GM12878 (cell line): ENCODE measurements around the gene FLACC1. TPM values are rescaled to one million over a fixed set of nuclear protein-coding genes. Genes with fewer than 3 reads are reported as not detected.

Experiments used
- ATAC-seq: fragments of 200-7000 bp; cut with Tn5 transposase; 3 replicates; pipeline ENCODE4 v1.9.1; 2020; ENCODE audit warnings: mild to moderate bottlenecking, moderate library complexity
- BruUV-seq: library from RNA; stranded (reverse); fragments of 400-500 nt; replicated peaks from 2 replicates; lab custom pipeline; 2021; lab: Mats Ljungman, UMichigan
- CTCF ChIA-PET: fragments of 300-600 bp; sonication (Branson Sonifier 250); formaldehyde crosslinking; extraction: SDS; loops from one replicate; lab custom pipeline; 2021; ENCODE audit warnings: inconsistent platforms; lab: Yijun Ruan, JAX
- POLR2A ChIA-PET: fragments of 350-600 bp; formaldehyde crosslinking; extraction: SDS; loops from one replicate; lab custom pipeline; 2021; ENCODE audit warnings: inconsistent platforms; lab: Charles Lee
- RAD21 ChIA-PET: fragments of 300-600 bp; sonication (Branson Sonifier 250); formaldehyde crosslinking; loops from one replicate; lab custom pipeline; 2023; ENCODE audit warnings: antibody characterized with exemption; ENCODE audit not compliant: unreplicated experiment; lab: Charles Lee
- SMC1A ChIA-PET: fragments of 300-600 bp; sonication (Branson Sonifier 250); formaldehyde crosslinking; loops from one replicate; lab custom pipeline; 2023; ENCODE audit not compliant: unreplicated experiment, uncharacterized antibody; lab: Charles Lee
- DNase-seq: peaks from one replicate; pipeline ENCODE4 v3.0.0-alpha.2; 2011; ENCODE audit warnings: low read depth, low spot score
- FAIRE-seq: peaks from 3 replicates; lab custom pipeline; 2011; peaks lifted over from hg19 to GRCh38; lab: Jason Lieb, UNC
- H2AFZ ChIP-seq: 2 replicates; pipeline ENCODE4 v1.6.0; 2011; ENCODE audit warnings: low read depth, low read length, control low read depth; ENCODE audit not compliant: control insufficient read depth
- H3K27ac ChIP-seq: 2 replicates; pipeline ENCODE4 v1.5.1; 2011; ENCODE audit warnings: control low read depth; ENCODE audit not compliant: control insufficient read depth, insufficient read depth
- H3K27me3 ChIP-seq, 2 experiments: replicated peaks in 1 of 2; 2 replicates each; pipeline versions ENCODE4 v1.6.0 to v1.6.1; 2011; ENCODE audit warnings: low read length in 1 of 2; ENCODE audit not compliant: control insufficient read depth in 2 of 2, insufficient read depth in 2 of 2
- H3K36me3 ChIP-seq, 2 experiments: 2 replicates each; pipeline ENCODE4 v1.5.1; 2011; ENCODE audit warnings: low read length in 1 of 2; ENCODE audit not compliant: control insufficient read depth in 2 of 2, insufficient read depth in 2 of 2
- H3K4me1 ChIP-seq: 2 replicates; pipeline ENCODE4 v1.6.1; 2011; ENCODE audit warnings: mild to moderate bottlenecking, low read length, moderate library complexity, mixed read lengths; ENCODE audit not compliant: control insufficient read depth, insufficient read depth
- H3K4me2 ChIP-seq: 2 replicates; pipeline ENCODE4 v1.6.0; 2011; ENCODE audit warnings: control low read depth; ENCODE audit not compliant: control insufficient read depth, insufficient read depth
- H3K4me3 ChIP-seq: fragments of 200-600 bp; sonication (generic); 2 replicates; pipeline ENCODE4 v1.5.1; 2016
- H3K79me2 ChIP-seq: 2 replicates; pipeline ENCODE4 v1.6.0; 2011; ENCODE audit warnings: low read length; ENCODE audit not compliant: control insufficient read depth, insufficient read depth
- H3K9ac ChIP-seq: 2 replicates; pipeline ENCODE4 v1.8.0; 2011; ENCODE audit warnings: low read length, control low read depth, mixed read lengths; ENCODE audit not compliant: control insufficient read depth, insufficient read depth
- H3K9me3 ChIP-seq: replicated peaks from 3 replicates; pipeline ENCODE4 v1.5.1; 2011; ENCODE audit warnings: mild to moderate bottlenecking, low read length; ENCODE audit not compliant: control insufficient read depth, insufficient read depth
- H4K20me1 ChIP-seq: 2 replicates; pipeline ENCODE4 v1.6.0; 2011; ENCODE audit not compliant: control insufficient read depth, insufficient read depth
- CTCF ChIP-seq, 3 experiments: IDR thresholded peaks in 2 of 3; conservative IDR thresholded peaks in 1 of 3; 2 replicates each; pipeline ENCODE4 v1.5.1; 2011; ENCODE audit warnings: low read depth in 3 of 3, low read length in 3 of 3, mild to moderate bottlenecking in 3 of 3, control low read depth in 2 of 3, moderate library complexity in 2 of 3, inconsistent platforms in 1 of 3, mixed read lengths in 1 of 3; ENCODE audit not compliant: control insufficient read depth in 2 of 3, insufficient read depth in 1 of 3; ENCODE audit errors: extremely low read depth in 1 of 3
- ZBTB4 ChIP-seq: fragments of 450-650 bp; formaldehyde crosslinking; IDR thresholded peaks from 2 replicates; pipeline ENCODE4 v1.4.0; 2022; ENCODE audit warnings: mild to moderate bottlenecking, moderate library complexity
- WGBS: methylation state at CpG from one replicate; pipeline ENCODE4 v1.1.6; 2016; ENCODE audit warnings: low lambda C conversion rate; ENCODE audit not compliant: insufficient replicate concordance, insufficient coverage; ENCODE audit errors: missing lambda C conversion rate; 5-methylcytosine and 5-hydroxymethylcytosine counted together
- in situ Hi-C: fragments of 300-500 bp; cut with MboI; formaldehyde crosslinking; loops from 9 replicates; pipeline ENCODE4 v1.14.3; 2018; ENCODE audit warnings: mixed read lengths
- intact Hi-C: fragments of 100-400 bp; cut with micrococcal nuclease; formaldehyde crosslinking; loops from one replicate; pipeline ENCODE4 v1.14.2; 2022; ENCODE audit not compliant: unreplicated experiment
- polyA plus RNA-seq, 11 experiments: library from polyadenylated mRNA; depleted of rRNA in 4 of 11; unstranded in 6 of 11; stranded (reverse) in 5 of 11; fragments of >200 nt; fragmentation: Nextera tagmentation in 4 of 11; fragmentation: Illumina TruSeq in 1 of 11; extraction: Ambion mirVana in 4 of 11; extraction: Trizol in 1 of 11; gene quantifications; 1 replicate in 1 of 11; 2 replicates in 10 of 11; pipeline versions ENCODE4 v1.2.1 to v1.2.3, GENCODE V29; 2011 to 2016; ENCODE audit warnings: inconsistent platforms in 2 of 11, missing spikeins in 2 of 11, low read depth in 1 of 11
- total RNA-seq, 4 experiments: library from RNA; depleted of rRNA in 3 of 4; stranded (reverse); fragments of >200 nt in 3 of 4; fragmentation: Illumina TruSeq in 1 of 4; extraction: Trizol in 1 of 4; gene quantifications; 2 replicates each; pipeline versions ENCODE4 v1.2.1 to v1.2.3, GENCODE V29; 2013 to 2021

FLACC1 gene
- total and polyA plus RNA-seq, 10 of the 15 experiments (the other 5 are each of a cell fraction or from before 2014, with no cell fraction given) = 0.08 to 0.54 (median 0.30) TPM; not detected in 2

- Histone ChIP-seq H4K20me1 (no peaks in the 10 kb centered on the region), H3K4me2 (no peak overlapping the region), H3K4me1 (no peaks in the 10 kb centered on the region), H3K79me2 (no peaks in the 10 kb centered on the region), H3K27ac (no peak overlapping the region), H3K27me3 (no peaks in the 10 kb centered on the region), H2AFZ (no peak overlapping the region), H3K9ac (no peak overlapping the region), H3K4me3 (no peak overlapping the region), H3K9me3 (no peaks in the 10 kb centered on the region), H3K36me3 (peaks cover 0 to 24% of the 10 kb centered on the region in 2 experiments)
- SMC1A ChIA-PET = interaction anchor here (0.7 to 2.4 kb wide), 4 partner anchors 12 to 93 kb away, joined by 3 to 10 read pairs (median 5); partner anchors contain the start of gene CASP10
- no TSS peak for BruUV-seq
- ATAC-seq (peak; percentile 39; the same call in 2 of the 3 replicates), FAIRE-seq (no peak), DNase-seq (no peak)
- RAD21 ChIA-PET = interaction anchor here (1.9 kb wide), 1 partner anchor 39 kb away, joined by 4 read pairs; no protein-coding TSS in a partner anchor
- peak in 2 of 3 experiments; percentile 1 to 5; a peak in 1 of 6 replicates for TF ChIP-seq CTCF (IDR thresholded peaks at IDR 0.05 in 2 of 3, conservative IDR thresholded peaks at IDR 0.05 in 1 of 3; ENCODE audit: control insufficient read depth in 2 of 3, extremely low read depth in 1 of 3, insufficient read depth in 1 of 3, low read depth in 3 of 3, low read length in 3 of 3)
- TF ChIP-seq ZBTB4 (CRISPR knock-in tag) = no peak
- CTCF ChIA-PET = interaction anchor here (0.9 to 2.5 kb wide), 3 partner anchors 9 to 88 kb away, joined by 4 to 8 read pairs (median 4); no protein-coding TSS in a partner anchor
- in situ Hi-C loops = no loop called here
- intact Hi-C loops = loop anchor here (5.0 kb wide), 1 partner anchor 39 kb away; no protein-coding TSS in a partner anchor
- WGBS = 86% methylated on average over 5 of the region's 5 CpGs
- POLR2A ChIA-PET = interaction anchor here (2.2 kb wide), 1 partner anchor 9 kb away, joined by 6 read pairs; no protein-coding TSS in a partner anchor
Observed at GRCh38 chr2:201275990-201276389, 81.2 kb downstream of the FLACC1 start.
